ENCODE measurements around the gene KDELR1.

KDELR1 gene

GRCh38 chr19:48367855-48368254, 23.5 kb downstream of the KDELR1 start:
- TF ChIP-seq REST (IDR thresholded peaks at IDR 0.05; ENCODE audit: insufficient read depth in 1 of 2, low read depth in 2 of 2, low read length in 2 of 2) (no peak), FOXP2 (optimal IDR thresholded peaks at IDR 0.05; ENCODE audit: borderline replicate concordance, extremely low read depth, extremely low read length, insufficient read depth) (no peak), SIN3A (IDR thresholded peaks at IDR 0.05; ENCODE audit: borderline replicate concordance, insufficient read depth, low read length) (no peak), POLR2AphosphoS5 (IDR thresholded peaks at IDR 0.05; ENCODE audit: low read depth, low read length) (no peak), TAF1 (IDR thresholded peaks at IDR 0.05; ENCODE audit: borderline replicate concordance, insufficient read depth, low read length) (no peak)

DNA sequence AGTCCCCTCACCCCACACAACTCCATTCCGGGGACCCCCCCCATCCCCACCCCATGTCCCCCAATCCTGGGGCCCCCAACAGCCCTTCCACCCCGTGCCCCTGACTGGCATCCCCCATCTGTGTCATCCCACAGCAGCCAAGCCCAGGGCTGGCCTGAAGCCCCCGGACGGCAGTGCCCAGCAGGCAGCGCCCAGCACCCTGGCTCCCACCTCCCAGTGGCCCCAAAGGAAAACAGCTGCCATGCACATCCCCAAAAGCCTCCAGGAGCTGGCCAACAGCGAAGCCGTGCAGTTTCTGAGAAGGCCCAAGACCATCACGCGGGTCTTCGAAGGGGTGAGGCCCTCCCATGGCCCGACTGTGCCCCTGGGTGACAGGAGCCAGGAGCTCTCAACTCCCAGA, 25.7 kb downstream of the KDELR1 start:
- no peak for TF ChIP-seq FOXP2 (optimal IDR thresholded peaks at IDR 0.05; ENCODE audit: borderline replicate concordance, extremely low read depth, extremely low read length, insufficient read depth)
- no peak for TF ChIP-seq SIN3A (IDR thresholded peaks at IDR 0.05; ENCODE audit: borderline replicate concordance, insufficient read depth, low read length)
- no peak for TF ChIP-seq POLR2AphosphoS5 (IDR thresholded peaks at IDR 0.05; ENCODE audit: low read depth, low read length)
- TF ChIP-seq TAF1 (IDR thresholded peaks at IDR 0.05; ENCODE audit: borderline replicate concordance, insufficient read depth, low read length), result no peak
- TF ChIP-seq REST (IDR thresholded peaks at IDR 0.05; ENCODE audit: insufficient read depth in 1 of 2, low read depth in 2 of 2, low read length in 2 of 2), result no peak

DNA sequence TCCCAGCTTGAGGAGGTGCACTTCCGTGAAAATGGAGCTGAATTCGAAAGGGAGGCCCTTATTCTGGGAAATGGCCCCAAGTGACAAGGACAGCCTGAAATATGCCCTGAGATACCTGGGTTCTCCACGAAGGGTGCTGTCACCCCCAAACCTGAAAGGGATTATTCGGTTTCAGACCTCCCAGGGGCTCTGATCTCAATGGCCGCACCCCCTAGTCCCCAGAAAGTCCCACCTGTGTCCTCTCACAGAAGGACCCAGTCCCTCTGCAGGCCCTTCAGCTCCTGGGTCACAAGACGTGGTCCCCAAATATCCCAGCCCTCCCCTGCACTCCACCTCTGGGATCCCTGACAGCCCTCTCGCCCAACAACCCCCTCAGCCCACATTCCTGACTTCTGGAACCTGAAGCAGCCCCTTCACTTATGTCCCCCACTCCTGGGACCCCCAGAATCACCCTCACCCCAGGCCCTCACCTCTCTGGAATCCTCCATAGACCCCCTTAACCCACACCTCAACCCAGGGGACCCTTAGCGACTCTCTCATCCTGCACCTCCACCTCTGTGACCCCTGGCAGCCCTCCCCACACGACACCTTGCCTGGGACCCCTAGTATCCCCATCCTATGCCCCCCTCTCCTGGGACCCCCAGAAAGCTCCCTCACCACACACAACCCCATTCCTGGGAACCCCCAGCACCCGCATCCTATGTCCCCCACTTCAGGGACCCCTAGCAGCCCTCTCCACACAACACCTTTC, 26.6 kb downstream of the KDELR1 start:
- TF ChIP-seq FOXP2 (optimal IDR thresholded peaks at IDR 0.05; ENCODE audit: borderline replicate concordance, extremely low read depth, extremely low read length, insufficient read depth) (no peak), SIN3A (IDR thresholded peaks at IDR 0.05; ENCODE audit: borderline replicate concordance, insufficient read depth, low read length) (no peak), POLR2AphosphoS5 (IDR thresholded peaks at IDR 0.05; ENCODE audit: low read depth, low read length) (no peak), TAF1 (IDR thresholded peaks at IDR 0.05; ENCODE audit: borderline replicate concordance, insufficient read depth, low read length) (no peak)

- TF ChIP-seq FOXP2 (optimal IDR thresholded peaks at IDR 0.05; ENCODE audit: borderline replicate concordance, extremely low read depth, extremely low read length, insufficient read depth), result peak; percentile 95
- no peak for TF ChIP-seq SIN3A (IDR thresholded peaks at IDR 0.05; ENCODE audit: borderline replicate concordance, insufficient read depth, low read length)
- 0 out of 2 replicates have a peak, but pooled peaks have one; percentile 43 for TF ChIP-seq TAF1 (IDR thresholded peaks at IDR 0.05; ENCODE audit: borderline replicate concordance, insufficient read depth, low read length)
- TF ChIP-seq POLR2AphosphoS5 (IDR thresholded peaks at IDR 0.05; ENCODE audit: low read depth, low read length), result peak; percentile 69
- TF ChIP-seq REST (IDR thresholded peaks at IDR 0.05; ENCODE audit: insufficient read depth in 1 of 2, low read depth in 2 of 2, low read length in 2 of 2), result no peak
These were observed 27.3 kb downstream of the KDELR1 start, which contains the start of the genes SYNGR4 and TMEM143 for GRCh38 chr19:48363810-48364597. SYNGR4 (plus strand) TSS chr19:48364367; CDS start chr19:48365843, 1,476 bp downstream. TMEM143 (minus strand) TSS chr19:48363940; CDS start chr19:48363920, 20 bp downstream.

DNA sequence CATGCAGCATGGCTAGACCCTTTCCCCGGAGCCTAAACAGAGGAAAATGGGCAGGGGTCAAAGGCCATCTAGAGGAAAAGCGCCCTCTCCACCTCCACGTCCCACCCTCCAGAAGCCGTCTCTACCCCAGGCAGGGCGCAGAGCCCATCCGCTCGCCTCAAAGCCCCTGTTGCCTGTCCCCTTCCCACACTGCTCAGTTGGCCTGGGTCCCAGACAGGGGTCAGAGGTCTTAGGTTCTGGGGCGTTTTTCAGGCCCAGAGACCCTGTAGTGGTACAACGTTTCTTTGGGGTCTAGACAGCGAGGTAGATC, 27.9 kb downstream of the KDELR1 start:
- TF ChIP-seq REST (IDR thresholded peaks at IDR 0.05; ENCODE audit: insufficient read depth in 1 of 2, low read depth in 2 of 2, low read length in 2 of 2) (no peak), SIN3A (IDR thresholded peaks at IDR 0.05; ENCODE audit: borderline replicate concordance, insufficient read depth, low read length) (no peak), TAF1 (IDR thresholded peaks at IDR 0.05; ENCODE audit: borderline replicate concordance, insufficient read depth, low read length) (no peak), POLR2AphosphoS5 (IDR thresholded peaks at IDR 0.05; ENCODE audit: low read depth, low read length) (no peak; the same call in 1 of the 2 replicates), FOXP2 (optimal IDR thresholded peaks at IDR 0.05; ENCODE audit: borderline replicate concordance, extremely low read depth, extremely low read length, insufficient read depth) (no peak)

Data from PFSK-1 (cell line).